NCI-H345 (cell line): Measurements from ENCODE around the gene HNF1A.
A peak's percentile ranks its signal among the peaks of the same experiment; 100 is the strongest.
"Not testable (repeated sequence)": the region's sequence is repeated elsewhere in the genome, so short reads cannot be mapped to it uniquely, and the experiment has no call there.

Source experiments
- DNase-seq: peaks from one replicate; lab custom pipeline; 2025; lab: John Stamatoyannopoulos, UW

Gene HNF1A

GRCh38 chr12:121011820-121012219 lies 33.5 kb downstream of the HNF1A start:
- no peak for DNase-seq

- DNase-seq = no peak
These were observed 35.4 kb downstream of the HNF1A start for GRCh38 chr12:121013715-121014114.

GRCh38 chr12:121015825-121016766 lies 37.8 kb downstream of the HNF1A start, which contains the start of gene C12orf43:
TSS of gene C12orf43 (minus strand) at chr12:121016487. CDS start at chr12:121016474, 13 bp downstream.
- peak; percentile 93 for DNase-seq

GRCh38 chr12:121017966-121018491 lies 39.7 kb downstream of the HNF1A start:
- DNase-seq = no peak

GRCh38 chr12:121018860-121019617 lies 40.7 kb downstream of the HNF1A start:
- DNase-seq = no peak

GRCh38 chr12:121021754-121022153 lies 43.4 kb downstream of the HNF1A start:
- no peak for DNase-seq

GRCh38 chr12:121022713-121023112 lies 44.4 kb downstream of the HNF1A start:
- DNase-seq = no peak

- no peak for DNase-seq
These were observed 45.5 kb downstream of the HNF1A start for GRCh38 chr12:121023799-121024198.

GRCh38 chr12:121025442-121026226 lies 47.3 kb downstream of the HNF1A start:
- no peak for DNase-seq

GRCh38 chr12:121026274-121027045 lies 48.1 kb downstream of the HNF1A start:
- no peak for DNase-seq

GRCh38 chr12:121030576-121031212 lies 52.4 kb downstream of the HNF1A start:
- no peak for DNase-seq

GRCh38 chr12:121033625-121034349 lies 55.4 kb downstream of the HNF1A start:
- no peak for DNase-seq

GRCh38 chr12:121034616-121035305 lies 56.4 kb downstream of the HNF1A start:
- DNase-seq = no peak

- DNase-seq = no peak
These were observed 58.5 kb downstream of the HNF1A start for GRCh38 chr12:121036810-121037326.

- DNase-seq = no peak
These were observed 60.7 kb downstream of the HNF1A start, which contains the start of gene OASL for GRCh38 chr12:121038861-121039668. TSS of gene OASL (minus strand) at chr12:121039246. CDS start at chr12:121038971, 275 bp downstream.

- no peak for DNase-seq
These were observed 64.7 kb downstream of the HNF1A start for GRCh38 chr12:121043067-121043466.

- not testable (repeated sequence) for DNase-seq
These were observed 69.1 kb downstream of the HNF1A start for GRCh38 chr12:121047400-121047799.

GRCh38 chr12:121048442-121048841 lies 70.1 kb downstream of the HNF1A start:
- DNase-seq = no peak
